Neural cell (in vitro differentiated cells): ENCODE measurements around the gene TRIP6. TPM values are rescaled to one million over a fixed set of nuclear protein-coding genes. Genes with fewer than 3 reads are reported as not detected.
"Not testable (repeated sequence)": the region's sequence is repeated elsewhere in the genome, so short reads cannot be mapped to it uniquely, and the experiment has no call there.

ENCODE experiments used
- H2AFZ ChIP-seq: fragments of 200-600, 300-800 bp; sonication (generic), shearing (Covaris generic); 2 replicates; pipeline ENCODE4 v1.6.0; 2014; ENCODE audit warnings: low read depth, mild to moderate bottlenecking, antibody characterized with exemption, low read length, moderate library complexity
- H3F3A ChIP-seq: fragments of 200-600 bp; shearing (Covaris generic); 2 replicates; pipeline ENCODE4 v1.6.1; 2016; ENCODE audit warnings: mild to moderate bottlenecking, moderate library complexity, mixed read lengths, antibody characterized with exemption, low read length; ENCODE audit not compliant: insufficient read depth, poor library complexity, severe bottlenecking
- H3K27ac ChIP-seq: fragments of 200-600, 300-800 bp; sonication (generic), shearing (Covaris generic); 2 replicates; pipeline ENCODE4 v1.5.1; 2014; ENCODE audit warnings: mild to moderate bottlenecking, low read length, moderate library complexity
- H3K27me3 ChIP-seq: fragments of 300-800, 200-600 bp; sonication (generic), shearing (Covaris generic); 2 replicates; pipeline ENCODE4 v1.6.0; 2014; ENCODE audit warnings: mild to moderate bottlenecking, low read depth, low read length, moderate library complexity; ENCODE audit not compliant: insufficient read depth
- H3K36me3 ChIP-seq: fragments of 300-800, 200-600 bp; sonication (generic), shearing (Covaris generic); 2 replicates; pipeline ENCODE4 v1.5.1; 2014; ENCODE audit warnings: mild to moderate bottlenecking, antibody characterized with exemption, low read length, moderate library complexity; ENCODE audit not compliant: insufficient read depth
- H3K4me2 ChIP-seq: fragments of 300-800, 200-600 bp; sonication (generic), shearing (Covaris generic); 2 replicates; pipeline ENCODE4 v1.6.0; 2014; ENCODE audit warnings: mild to moderate bottlenecking, low read length
- H3K4me3 ChIP-seq: fragments of 300-800, 200-600 bp; sonication (generic), shearing (Covaris generic); 2 replicates; pipeline ENCODE4 v1.5.1; 2014; ENCODE audit warnings: mild to moderate bottlenecking, low read length, moderate library complexity
- H3K79me2 ChIP-seq: fragments of 200-600 bp; shearing (Covaris generic); replicated peaks from 2 replicates; pipeline ENCODE4 v1.6.0; 2014; ENCODE audit warnings: mild to moderate bottlenecking, low read length, moderate library complexity; ENCODE audit not compliant: insufficient read depth
- H3K9ac ChIP-seq: fragments of 300-800, 200-600 bp; sonication (generic), shearing (Covaris generic); 2 replicates; pipeline ENCODE4 v1.6.1; 2016; ENCODE audit warnings: mild to moderate bottlenecking, low read length, mixed read lengths
- H3K9me2 ChIP-seq: fragments of 200-600 bp; shearing (Covaris generic); 2 replicates; pipeline ENCODE4 v1.6.1; 2016; ENCODE audit warnings: mild to moderate bottlenecking, low read length, mixed read lengths; ENCODE audit not compliant: insufficient read depth
- H3K9me3 ChIP-seq: fragments of 200-600, 300-800 bp; sonication (generic), shearing (Covaris generic); 2 replicates; pipeline ENCODE4 v1.6.1; 2016; ENCODE audit warnings: mild to moderate bottlenecking, mixed run types, low read length, moderate library complexity, mixed read lengths
- H4K20me1 ChIP-seq: fragments of 200-600 bp; shearing (Covaris generic); 2 replicates; pipeline ENCODE4 v1.6.1; 2016; ENCODE audit warnings: mild to moderate bottlenecking, mixed run types; ENCODE audit not compliant: insufficient read depth
- CTCF ChIP-seq: fragments of 450-650 bp; IDR thresholded peaks from 2 replicates; pipeline ENCODE4 v1.5.1; 2014; ENCODE audit warnings: antibody characterized with exemption, mild to moderate bottlenecking, moderate library complexity; ENCODE audit not compliant: poor library complexity, severe bottlenecking
- EP300 ChIP-seq: fragments of 450-650 bp; conservative IDR thresholded peaks from 2 replicates; pipeline ENCODE4 v1.6.1; 2014; ENCODE audit warnings: antibody characterized with exemption, mild to moderate bottlenecking, moderate library complexity; ENCODE audit not compliant: poor library complexity, severe bottlenecking
- EZH2 ChIP-seq: fragments of 200-600, 300-800 bp; shearing (Covaris generic), sonication (generic); IDR thresholded peaks from 2 replicates; pipeline ENCODE4 v1.6.1; 2014; ENCODE audit warnings: antibody characterized with exemption, low read length, borderline replicate concordance, mild to moderate bottlenecking; ENCODE audit not compliant: insufficient read depth, poor library complexity, severe bottlenecking
- MXI1 ChIP-seq: fragments of 450-650 bp; conservative IDR thresholded peaks from 2 replicates; pipeline ENCODE4 v1.6.1; 2014; ENCODE audit warnings: antibody characterized with exemption, mild to moderate bottlenecking; ENCODE audit not compliant: poor library complexity, severe bottlenecking
- POLR2AphosphoS5 ChIP-seq: IDR thresholded peaks from 2 replicates; pipeline ENCODE4 v1.6.1; 2012
- RAD21 ChIP-seq: fragments of 450-650 bp; conservative IDR thresholded peaks from 2 replicates; pipeline ENCODE4 v1.6.1; 2014; ENCODE audit warnings: antibody characterized with exemption, mild to moderate bottlenecking, moderate library complexity
- SMC3 ChIP-seq: fragments of 450-650 bp; conservative IDR thresholded peaks from 2 replicates; pipeline ENCODE4 v1.6.1; 2014; ENCODE audit warnings: antibody characterized with exemption, mild to moderate bottlenecking, moderate library complexity; ENCODE audit not compliant: poor library complexity
- TAF1 ChIP-seq: IDR thresholded peaks from 2 replicates; pipeline ENCODE4 v1.6.1; 2012; ENCODE audit warnings: low read depth
- polyA plus RNA-seq: library from polyadenylated mRNA; depleted of rRNA; stranded (reverse); fragments of >200 nt; gene quantifications from 2 replicates; pipeline ENCODE4 v1.2.3, GENCODE V29; 2014
- TF ChIP-seq, protein P1 (sequence below): IDR thresholded peaks from 2 replicates; pipeline ENCODE4 v1.6.1; 2012; ENCODE audit warnings: borderline replicate concordance

Gene TRIP6
- polyA plus RNA-seq, 1 donor from 2014 or later: 2.1 TPM

DNA sequence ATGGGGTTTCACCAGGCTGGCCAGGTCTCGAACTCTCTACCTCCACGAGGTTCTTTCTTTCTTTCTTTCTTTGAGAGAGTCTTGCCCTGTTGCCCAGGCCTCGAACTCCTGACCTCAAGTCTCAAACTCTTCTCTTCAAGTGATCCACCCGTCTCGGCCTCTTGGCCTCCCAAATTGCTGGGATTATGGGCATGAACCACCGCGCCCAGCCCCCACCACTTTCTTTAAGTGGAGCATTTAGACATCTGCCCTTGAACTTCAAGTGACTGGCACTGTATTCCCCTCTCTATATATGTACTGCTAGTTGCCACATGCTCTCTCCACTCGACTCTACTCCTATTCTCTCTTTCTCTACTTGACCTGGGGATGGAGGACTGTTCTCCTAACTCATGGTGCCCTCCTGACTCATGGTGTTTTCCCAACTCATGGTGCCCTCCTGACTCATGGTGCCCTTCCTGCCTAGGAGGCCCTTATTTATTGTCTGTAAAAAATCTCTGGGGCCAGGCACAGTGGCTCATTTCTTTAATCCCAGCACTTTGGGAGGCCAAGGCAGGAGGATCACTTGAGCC lies 47.8 kb downstream of the TRIP6 start:
- Histone ChIP-seq H3K27ac (no peak overlapping the region), H3K4me3 (no peak overlapping the region), H3K4me2 (no peak overlapping the region), H3K79me2 (no peaks in the 10 kb centered on the region), H3K36me3 (no peaks in the 10 kb centered on the region), H4K20me1 (no peaks in the 10 kb centered on the region), H3K27me3 (no peaks in the 10 kb centered on the region), H3K9ac (no peak overlapping the region), H3F3A (no peaks in the 10 kb centered on the region), H3K9me2 (no peaks in the 10 kb centered on the region), H2AFZ (no peak overlapping the region), H3K9me3 (no peaks in the 10 kb centered on the region)
- TF ChIP-seq MXI1 (no peak), EZH2 (no peak), EP300 (no peak), POLR2AphosphoS5 (no peak)

GRCh38 chr7:100919335-100919734 lies 52.1 kb downstream of the TRIP6 start:
- H4K20me1 ChIP-seq, H2AFZ ChIP-seq, H3K27ac ChIP-seq, H3K36me3 ChIP-seq, H3K9me3 ChIP-seq, H3K27me3 ChIP-seq, H3F3A ChIP-seq, H3K9me2 ChIP-seq, H3K4me2 ChIP-seq, H3K4me3 ChIP-seq, H3K79me2 ChIP-seq, H3K9ac ChIP-seq: not testable (repeated sequence)

DNA sequence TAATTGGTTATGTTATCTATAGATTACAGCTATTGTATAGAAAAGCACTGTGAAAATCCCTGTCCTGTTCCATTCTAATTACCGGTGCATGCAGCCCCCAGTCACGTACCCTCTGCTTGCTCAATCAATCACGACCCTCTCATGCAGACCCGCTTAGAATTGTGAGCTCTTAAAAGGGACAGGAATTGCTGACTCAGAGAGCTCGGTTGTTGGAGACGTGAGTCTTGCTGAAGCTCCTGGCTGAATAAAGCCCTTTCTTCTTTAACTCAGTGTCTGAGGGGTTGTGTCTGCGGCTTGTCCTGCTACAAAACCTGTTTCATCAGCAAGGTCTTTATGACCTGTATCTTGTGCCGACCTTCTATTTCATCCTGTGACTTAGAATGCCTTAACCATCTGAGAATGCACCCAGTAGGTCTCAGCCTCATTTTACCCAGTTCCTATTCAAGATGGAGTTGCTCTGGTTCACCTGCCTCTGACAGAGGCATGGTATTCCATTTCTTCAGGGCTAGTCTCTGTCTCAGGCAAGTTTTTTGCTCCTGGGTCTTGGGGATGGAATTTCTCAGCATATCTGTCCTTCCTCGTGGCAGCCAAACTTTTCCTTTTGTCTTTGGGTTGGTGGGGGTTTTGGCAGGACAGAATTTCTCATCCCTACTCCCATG lies 52.7 kb downstream of the TRIP6 start:
- H3K9ac ChIP-seq, H2AFZ ChIP-seq, H3F3A ChIP-seq, H3K9me2 ChIP-seq, H4K20me1 ChIP-seq, H3K27me3 ChIP-seq, H3K9me3 ChIP-seq, H3K4me3 ChIP-seq, H3K27ac ChIP-seq, H3K4me2 ChIP-seq, H3K79me2 ChIP-seq, H3K36me3 ChIP-seq: not testable (repeated sequence)

- H3K4me3 ChIP-seq: no peak overlapping the region
- H4K20me1 ChIP-seq: no peaks in the 10 kb centered on the region
- H3K4me2 ChIP-seq: no peak overlapping the region
- no peaks in the 10 kb centered on the region for H3K9me3 ChIP-seq
- no peaks in the 10 kb centered on the region for H3K79me2 ChIP-seq
- TF ChIP-seq EP300 (no peak), MXI1 (no peak), POLR2AphosphoS5 (no peak), RAD21 (no peak), SMC3 (no peak), CTCF (no peak), EZH2 (no peak), TAF1 (no peak)
- TF ChIP-seq, protein P1, sequence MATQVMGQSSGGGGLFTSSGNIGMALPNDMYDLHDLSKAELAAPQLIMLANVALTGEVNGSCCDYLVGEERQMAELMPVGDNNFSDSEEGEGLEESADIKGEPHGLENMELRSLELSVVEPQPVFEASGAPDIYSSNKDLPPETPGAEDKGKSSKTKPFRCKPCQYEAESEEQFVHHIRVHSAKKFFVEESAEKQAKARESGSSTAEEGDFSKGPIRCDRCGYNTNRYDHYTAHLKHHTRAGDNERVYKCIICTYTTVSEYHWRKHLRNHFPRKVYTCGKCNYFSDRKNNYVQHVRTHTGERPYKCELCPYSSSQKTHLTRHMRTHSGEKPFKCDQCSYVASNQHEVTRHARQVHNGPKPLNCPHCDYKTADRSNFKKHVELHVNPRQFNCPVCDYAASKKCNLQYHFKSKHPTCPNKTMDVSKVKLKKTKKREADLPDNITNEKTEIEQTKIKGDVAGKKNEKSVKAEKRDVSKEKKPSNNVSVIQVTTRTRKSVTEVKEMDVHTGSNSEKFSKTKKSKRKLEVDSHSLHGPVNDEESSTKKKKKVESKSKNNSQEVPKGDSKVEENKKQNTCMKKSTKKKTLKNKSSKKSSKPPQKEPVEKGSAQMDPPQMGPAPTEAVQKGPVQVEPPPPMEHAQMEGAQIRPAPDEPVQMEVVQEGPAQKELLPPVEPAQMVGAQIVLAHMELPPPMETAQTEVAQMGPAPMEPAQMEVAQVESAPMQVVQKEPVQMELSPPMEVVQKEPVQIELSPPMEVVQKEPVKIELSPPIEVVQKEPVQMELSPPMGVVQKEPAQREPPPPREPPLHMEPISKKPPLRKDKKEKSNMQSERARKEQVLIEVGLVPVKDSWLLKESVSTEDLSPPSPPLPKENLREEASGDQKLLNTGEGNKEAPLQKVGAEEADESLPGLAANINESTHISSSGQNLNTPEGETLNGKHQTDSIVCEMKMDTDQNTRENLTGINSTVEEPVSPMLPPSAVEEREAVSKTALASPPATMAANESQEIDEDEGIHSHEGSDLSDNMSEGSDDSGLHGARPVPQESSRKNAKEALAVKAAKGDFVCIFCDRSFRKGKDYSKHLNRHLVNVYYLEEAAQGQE: no peak
- no peaks in the 10 kb centered on the region for H3K9me2 ChIP-seq
- no peaks in the 10 kb centered on the region for H3K27me3 ChIP-seq
- H3K9ac ChIP-seq: no peak overlapping the region
- H3F3A ChIP-seq: no peaks in the 10 kb centered on the region
- H3K27ac ChIP-seq: no peak overlapping the region
- H2AFZ ChIP-seq: no peak overlapping the region
- H3K36me3 ChIP-seq: no peaks in the 10 kb centered on the region
Observed at GRCh38 chr7:100921039-100921438, 53.9 kb downstream of the TRIP6 start.
